HPDE6-E6E7 (cell line): Measurements from ENCODE around the gene CENATAC.
"Not testable (repeated sequence)": the region's sequence is repeated elsewhere in the genome, so short reads cannot be mapped to it uniquely, and the experiment has no call there.

Experiments
- DNase-seq: peaks from one replicate; pipeline ENCODE4 v3.0.0; 2011; ENCODE audit warnings: missing footprints; ENCODE audit errors: extremely low spot score

The CENATAC gene

GRCh38 chr11:119054418-119054817 lies 56.5 kb downstream of the CENATAC start:
- DNase-seq = no peak

GRCh38 chr11:119055901-119056300 lies 58.0 kb downstream of the CENATAC start:
- DNase-seq = peak; percentile 16

GRCh38 chr11:119056421-119056999 lies 58.6 kb downstream of the CENATAC start:
- DNase-seq = peak; percentile 67

- DNase-seq = peak; percentile 96
Observed at GRCh38 chr11:119057000-119057769, 59.2 kb downstream of the CENATAC start, which contains the start of gene HYOU1. TSS of gene HYOU1 (minus strand) at chr11:119057205. CDS start at chr11:119056160, 1,045 bp downstream.

GRCh38 chr11:119059128-119059527 lies 61.2 kb downstream of the CENATAC start:
- DNase-seq = not testable (repeated sequence)

- DNase-seq = no peak
Observed at GRCh38 chr11:119061256-119061655, 63.3 kb downstream of the CENATAC start.

- DNase-seq = no peak
Observed at GRCh38 chr11:119062779-119063178, 64.8 kb downstream of the CENATAC start.

GRCh38 chr11:119065369-119065768 lies 67.4 kb downstream of the CENATAC start:
- DNase-seq = peak; percentile 34
